Uterus (tissue), 4 donors: ENCODE measurements around the gene GPR155. TPM values are rescaled to one million over a fixed set of nuclear protein-coding genes. Genes with fewer than 3 reads are reported as not detected.
"Not testable (repeated sequence)": the region's sequence is repeated elsewhere in the genome, so short reads cannot be mapped to it uniquely, and the experiment has no call there.

Source experiments
- DNase-seq, 2 donors: peaks; one replicate each; pipeline ENCODE4 v3.0.0-alpha.2; 2019 to 2020
- H3K27ac ChIP-seq, 2 donors: fragments of 200-600 bp; sonication (generic); 1 replicate in 1 of 2; 2 replicates in 1 of 2; pipeline ENCODE4 v1.5.1; 2016 to 2018
- H3K27me3 ChIP-seq, 2 donors: fragments of 200-600 bp; sonication (generic); one replicate each; pipeline ENCODE4 v1.5.1; 2018 to 2019; ENCODE audit warnings: control low read depth in 1 of 2
- H3K36me3 ChIP-seq, 2 donors: fragments of 200-600 bp; sonication (generic); one replicate each; pipeline ENCODE4 v1.5.1; 2019; ENCODE audit warnings: control low read depth in 1 of 2
- H3K4me1 ChIP-seq, 2 donors: fragments of 200-600 bp; sonication (generic); one replicate each; pipeline ENCODE4 v1.5.1; 2018 to 2019; ENCODE audit warnings: control low read depth in 1 of 2
- H3K4me3 ChIP-seq, 2 donors: fragments of 200-600 bp; sonication (generic); 1 replicate in 1 of 2; 2 replicates in 1 of 2; pipeline ENCODE4 v1.5.1; 2018 to 2019; ENCODE audit warnings: mild to moderate bottlenecking in 1 of 2
- H3K9me3 ChIP-seq, 2 donors: fragments of 200-600 bp; sonication (generic); one replicate each; pipeline ENCODE4 v1.5.1; 2019; ENCODE audit warnings: control low read depth in 1 of 2
- CTCF ChIP-seq, 4 experiments: fragments of 200-600 bp in 2 of 4; fragments of 450-650 bp in 2 of 4; sonication (generic) in 2 of 4; IDR thresholded peaks; one replicate each; pipeline ENCODE4 v1.5.1; 2016 to 2019; ENCODE audit warnings: antibody characterized with exemption in 4 of 4, mild to moderate bottlenecking in 2 of 4, moderate library complexity in 1 of 4
- POLR2A ChIP-seq, 2 donors: fragments of 450-650 bp; IDR thresholded peaks; one replicate each; pipeline ENCODE4 v1.6.1; 2016; ENCODE audit warnings: antibody characterized with exemption in 2 of 2, mild to moderate bottlenecking in 1 of 2, moderate library complexity in 1 of 2
- intact Hi-C: fragments of 100-400 bp; cut with DNase I; formaldehyde crosslinking; loops from one replicate; pipeline ENCODE4 v1.15.1; 2023; ENCODE audit warnings: low total_unique reads
- total RNA-seq, 4 donors: library from RNA; depleted of rRNA in 3 of 4; stranded (reverse); fragments of >200 nt in 3 of 4; gene quantifications; one replicate each; pipeline versions ENCODE4 v1.1.0 to v1.2.4, GENCODE V29; 2014 to 2023
- donor health status: DM: yes; HTN: yes; CAD: no.

GPR155 gene
- total RNA-seq, 4 donors from 2014 or later = 2.3 to 6.6 (median 4.6) TPM

DNA sequence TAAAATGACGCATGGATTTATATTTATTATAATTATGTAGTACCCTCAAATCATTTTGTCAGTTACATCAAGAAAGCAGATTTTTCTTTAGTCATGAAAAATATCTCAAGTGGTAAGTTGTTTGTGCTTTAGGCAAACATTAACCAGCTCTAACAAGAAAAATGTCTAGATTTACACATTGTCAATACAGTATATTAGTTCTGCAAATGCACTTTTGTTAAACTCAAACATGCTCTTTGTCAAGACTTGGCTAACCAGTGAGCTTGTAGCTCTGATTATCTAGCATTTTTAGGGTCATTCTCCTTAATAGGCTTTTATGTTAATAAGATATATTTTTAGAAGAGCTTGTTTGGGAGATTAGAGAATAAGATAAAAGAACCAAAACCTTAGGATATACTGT, 58.6 kb downstream of the GPR155 start:
- no peak for DNase-seq
- H3K4me1 ChIP-seq = no peaks in the 10 kb centered on the region
- no peak overlapping the region for H3K27ac ChIP-seq
- intact Hi-C loops = no loop called here
- no peaks in the 10 kb centered on the region for H3K27me3 ChIP-seq
- no peaks in the 10 kb centered on the region for H3K9me3 ChIP-seq
- H3K4me3 ChIP-seq = no peak overlapping the region
- TF ChIP-seq CTCF (IDR thresholded peaks at IDR 0.05) = no peak
- no peak for TF ChIP-seq POLR2A (IDR thresholded peaks at IDR 0.05)
- no peaks in the 10 kb centered on the region for H3K36me3 ChIP-seq

- Histone ChIP-seq H3K4me3 (no peak overlapping the region), H3K9me3 (no peaks in the 10 kb centered on the region), H3K27ac (no peak overlapping the region), H3K27me3 (no peaks in the 10 kb centered on the region), H3K36me3 (no peaks in the 10 kb centered on the region), H3K4me1 (no peaks in the 10 kb centered on the region)
- TF ChIP-seq CTCF (IDR thresholded peaks at IDR 0.05) (no peak), POLR2A (IDR thresholded peaks at IDR 0.05) (no peak)
- DNase-seq = no peak
- intact Hi-C loops = no loop called here
These were observed 74.6 kb downstream of the GPR155 start for GRCh38 chr2:174412256-174412655.

DNA sequence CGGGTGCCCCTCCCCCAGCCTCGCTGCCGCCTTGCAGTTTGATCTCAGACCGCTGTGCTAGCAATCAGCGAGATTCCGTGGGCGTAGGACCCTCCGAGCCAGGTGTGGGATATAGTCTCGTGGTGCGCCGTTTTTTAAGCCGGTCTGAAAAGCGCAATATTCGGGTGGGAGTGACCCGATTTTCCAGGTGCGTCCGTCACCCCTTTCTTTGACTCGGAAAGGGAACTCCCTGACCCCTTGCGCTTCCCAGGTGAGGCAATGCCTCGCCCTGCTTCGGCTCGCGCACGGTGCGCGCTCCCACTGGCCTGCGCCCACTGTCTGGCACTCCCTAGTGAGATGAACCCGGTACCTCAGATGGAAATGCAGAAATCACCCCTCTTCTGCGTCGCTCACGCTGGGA, 76.8 kb downstream of the GPR155 start:
- DNase-seq = not testable (repeated sequence)

DNA sequence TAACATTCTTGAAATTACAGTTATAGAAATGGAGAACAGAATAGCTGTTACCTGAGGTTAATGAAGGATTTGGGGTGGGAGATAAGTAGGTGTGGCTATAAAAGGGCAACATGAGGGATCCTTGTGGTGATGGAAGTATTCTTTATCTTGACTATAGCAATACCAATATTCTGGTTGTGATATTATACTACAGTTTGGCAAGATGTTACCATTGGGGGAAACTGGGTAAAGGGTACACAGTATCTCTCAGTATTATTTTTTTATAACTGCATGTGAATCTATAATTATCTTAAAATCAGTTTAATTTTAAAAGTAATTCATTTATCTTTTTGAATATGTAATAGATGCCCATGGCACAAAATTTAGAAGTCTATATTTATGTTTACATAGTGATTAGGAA, 83.2 kb downstream of the GPR155 start:
- intact Hi-C loops = no loop called here
- no peak for TF ChIP-seq CTCF (IDR thresholded peaks at IDR 0.05)
- TF ChIP-seq POLR2A (IDR thresholded peaks at IDR 0.05) = no peak
- Histone ChIP-seq H3K9me3 (no peaks in the 10 kb centered on the region), H3K27me3 (no peaks in the 10 kb centered on the region), H3K36me3 (no peaks in the 10 kb centered on the region), H3K4me3 (no peak overlapping the region), H3K27ac (no peak overlapping the region), H3K4me1 (no peaks in the 10 kb centered on the region)
- DNase-seq = no peak

More for the DNA sequence above, 76.8 kb downstream of the GPR155 start:
- H3K9me3 ChIP-seq, H3K4me1 ChIP-seq, intact Hi-C loops, H3K27ac ChIP-seq, H3K36me3 ChIP-seq, H3K27me3 ChIP-seq, H3K4me3 ChIP-seq: not testable (repeated sequence)

DNA sequence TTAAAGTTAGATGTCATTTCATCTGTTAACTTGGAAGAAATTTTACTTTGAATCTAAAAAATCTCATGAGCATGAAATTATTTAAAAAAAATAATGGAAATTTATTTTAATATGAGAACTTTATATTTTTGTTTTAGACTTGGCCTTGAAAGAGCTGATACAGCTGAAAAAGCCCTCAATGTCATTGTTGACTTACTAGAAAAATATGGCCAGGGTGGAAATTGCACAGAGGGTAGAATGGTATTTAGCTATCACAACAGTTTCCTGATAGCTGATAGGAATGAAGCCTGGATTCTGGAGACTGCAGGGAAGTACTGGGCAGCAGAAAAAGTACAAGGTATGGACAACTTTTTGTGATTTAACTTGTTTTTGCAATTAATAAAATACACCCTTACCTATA, 86.0 kb downstream of the GPR155 start:
- H3K4me3 ChIP-seq = no peak overlapping the region
- H3K27ac ChIP-seq = no peak overlapping the region
- H3K9me3 ChIP-seq = no peaks in the 10 kb centered on the region
- intact Hi-C loops = no loop called here
- H3K4me1 ChIP-seq = no peaks in the 10 kb centered on the region
- no peaks in the 10 kb centered on the region for H3K27me3 ChIP-seq
- no peak for DNase-seq
- no peaks in the 10 kb centered on the region for H3K36me3 ChIP-seq
- TF ChIP-seq POLR2A (IDR thresholded peaks at IDR 0.05) (no peak), CTCF (IDR thresholded peaks at IDR 0.05) (no peak)

DNA sequence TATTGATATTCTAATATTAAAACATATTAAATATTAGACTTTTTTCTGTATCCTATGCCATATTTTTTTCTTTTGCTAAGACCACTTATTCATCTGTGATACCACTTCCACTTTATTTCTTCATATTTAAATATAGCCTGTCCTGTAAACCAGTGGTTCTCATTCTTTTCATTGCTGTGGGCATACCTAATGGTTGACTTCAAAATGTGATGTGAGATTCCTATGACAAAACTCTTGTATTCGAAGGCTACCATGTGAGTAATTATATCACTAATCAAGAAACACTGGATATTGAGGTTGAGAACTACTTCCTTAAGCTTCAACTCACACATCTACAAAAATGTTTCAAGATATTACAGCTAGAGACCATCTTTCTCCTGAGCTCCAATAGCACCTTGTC, 87.7 kb downstream of the GPR155 start:
- no peak overlapping the region for H3K27ac ChIP-seq
- H3K4me3 ChIP-seq = no peak overlapping the region
- DNase-seq = no peak
- no peaks in the 10 kb centered on the region for H3K27me3 ChIP-seq
- H3K4me1 ChIP-seq = no peaks in the 10 kb centered on the region
- intact Hi-C loops = no loop called here
- H3K9me3 ChIP-seq = no peaks in the 10 kb centered on the region
- TF ChIP-seq CTCF (IDR thresholded peaks at IDR 0.05) (no peak), POLR2A (IDR thresholded peaks at IDR 0.05) (no peak)
- no peaks in the 10 kb centered on the region for H3K36me3 ChIP-seq
